ENCODE data around the gene RABL6.
"Not testable (repeated sequence)": the region's sequence is repeated elsewhere in the genome, so short reads cannot be mapped to it uniquely, and the experiment has no call there.

Gene RABL6

GRCh38 chr9:136777359-136777758, 30.4 kb upstream of the RABL6 start:
- no peak for DNase-seq

GRCh38 chr9:136779808-136780207, 27.9 kb upstream of the RABL6 start:
- DNase-seq, result no peak

GRCh38 chr9:136782452-136782851, 25.3 kb upstream of the RABL6 start:
- DNase-seq, result no peak

- no peak for DNase-seq
Measured at GRCh38 chr9:136784249-136784996, 23.3 kb upstream of the RABL6 start.

- no peak for DNase-seq
Measured at GRCh38 chr9:136784997-136785361, 22.8 kb upstream of the RABL6 start.

- not testable (repeated sequence) for DNase-seq
Measured at GRCh38 chr9:136785565-136786355, 22.0 kb upstream of the RABL6 start.

- DNase-seq, result no peak
Measured at GRCh38 chr9:136786451-136786850, 21.3 kb upstream of the RABL6 start.

- not testable (repeated sequence) for DNase-seq
Measured at GRCh38 chr9:136786983-136787382, 20.8 kb upstream of the RABL6 start.

- peak; percentile 67 to 72 for DNase-seq
Measured at GRCh38 chr9:136787690-136788400, 19.9 kb upstream of the RABL6 start.

- DNase-seq, result not testable (repeated sequence)
Measured at GRCh38 chr9:136788644-136789522, 18.9 kb upstream of the RABL6 start.

- DNase-seq, result no peak
Measured at GRCh38 chr9:136789523-136789937, 18.2 kb upstream of the RABL6 start.

- DNase-seq, result peak; percentile 100
Measured at GRCh38 chr9:136790640-136791515, 16.9 kb upstream of the RABL6 start, which contains the start of gene TMEM141. Gene TMEM141, plus strand, starts transcription at chr9:136791344. Its CDS starts 27 bp downstream, at chr9:136791371.

GRCh38 chr9:136791516-136792276, 16.1 kb upstream of the RABL6 start:
- peak; percentile 65 to 71 for DNase-seq

GRCh38 chr9:136792321-136793085, 15.2 kb upstream of the RABL6 start:
- no peak for DNase-seq

- DNase-seq, result no peak
Measured at GRCh38 chr9:136793086-136793946, 14.4 kb upstream of the RABL6 start.

- no peak for DNase-seq
Measured at GRCh38 chr9:136794281-136794999, 13.3 kb upstream of the RABL6 start.

GRCh38 chr9:136795000-136795348, 12.8 kb upstream of the RABL6 start:
- no peak for DNase-seq

- no peak for DNase-seq
Measured at GRCh38 chr9:136796238-136796774, 11.4 kb upstream of the RABL6 start, which contains the start of gene CCDC183. Gene CCDC183, plus strand, starts transcription at chr9:136796338. Its CDS starts 60 bp downstream, at chr9:136796398.

Measured in activated CD4-positive, alpha-beta T cell treated with anti-CD3 and anti-CD28 coated beads for 4 hours (primary cell).